ENCODE results near the gene MMS19.

MMS19 gene, protein sequence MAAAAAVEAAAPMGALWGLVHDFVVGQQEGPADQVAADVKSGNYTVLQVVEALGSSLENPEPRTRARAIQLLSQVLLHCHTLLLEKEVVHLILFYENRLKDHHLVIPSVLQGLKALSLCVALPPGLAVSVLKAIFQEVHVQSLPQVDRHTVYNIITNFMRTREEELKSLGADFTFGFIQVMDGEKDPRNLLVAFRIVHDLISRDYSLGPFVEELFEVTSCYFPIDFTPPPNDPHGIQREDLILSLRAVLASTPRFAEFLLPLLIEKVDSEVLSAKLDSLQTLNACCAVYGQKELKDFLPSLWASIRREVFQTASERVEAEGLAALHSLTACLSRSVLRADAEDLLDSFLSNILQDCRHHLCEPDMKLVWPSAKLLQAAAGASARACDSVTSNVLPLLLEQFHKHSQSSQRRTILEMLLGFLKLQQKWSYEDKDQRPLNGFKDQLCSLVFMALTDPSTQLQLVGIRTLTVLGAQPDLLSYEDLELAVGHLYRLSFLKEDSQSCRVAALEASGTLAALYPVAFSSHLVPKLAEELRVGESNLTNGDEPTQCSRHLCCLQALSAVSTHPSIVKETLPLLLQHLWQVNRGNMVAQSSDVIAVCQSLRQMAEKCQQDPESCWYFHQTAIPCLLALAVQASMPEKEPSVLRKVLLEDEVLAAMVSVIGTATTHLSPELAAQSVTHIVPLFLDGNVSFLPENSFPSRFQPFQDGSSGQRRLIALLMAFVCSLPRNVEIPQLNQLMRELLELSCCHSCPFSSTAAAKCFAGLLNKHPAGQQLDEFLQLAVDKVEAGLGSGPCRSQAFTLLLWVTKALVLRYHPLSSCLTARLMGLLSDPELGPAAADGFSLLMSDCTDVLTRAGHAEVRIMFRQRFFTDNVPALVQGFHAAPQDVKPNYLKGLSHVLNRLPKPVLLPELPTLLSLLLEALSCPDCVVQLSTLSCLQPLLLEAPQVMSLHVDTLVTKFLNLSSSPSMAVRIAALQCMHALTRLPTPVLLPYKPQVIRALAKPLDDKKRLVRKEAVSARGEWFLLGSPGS

GRCh38 chr10:97498076-97498840 lies at the start of gene MMS19:
Gene MMS19 (minus strand): TSS chr10:97498422. CDS start chr10:97498384, 38 bp downstream.
- Histone ChIP-seq H3K9me3 (no peaks in the 10 kb centered on the region), H3K4me3 (ENCODE audit: low read depth in 1 of 2, low read length in 1 of 2) (peak within 1 kb of the TSS; percentile 94 to 97), H3K27ac (peak within 1 kb of the TSS; percentile 97), H3K36me3 (peaks cover 2% of the 10 kb centered on the region), H3K4me1 (ENCODE audit: control insufficient read depth in 1 of 2, insufficient read depth in 1 of 2, low read depth in 1 of 2, low read length in 1 of 2) (peaks cover 47 to 49% of the 10 kb centered on the region in 2 experiments), H3K27me3 (no peaks in the 10 kb centered on the region)
- TF ChIP-seq CTCF (IDR thresholded peaks at IDR 0.05): peak; percentile 24

DNA sequence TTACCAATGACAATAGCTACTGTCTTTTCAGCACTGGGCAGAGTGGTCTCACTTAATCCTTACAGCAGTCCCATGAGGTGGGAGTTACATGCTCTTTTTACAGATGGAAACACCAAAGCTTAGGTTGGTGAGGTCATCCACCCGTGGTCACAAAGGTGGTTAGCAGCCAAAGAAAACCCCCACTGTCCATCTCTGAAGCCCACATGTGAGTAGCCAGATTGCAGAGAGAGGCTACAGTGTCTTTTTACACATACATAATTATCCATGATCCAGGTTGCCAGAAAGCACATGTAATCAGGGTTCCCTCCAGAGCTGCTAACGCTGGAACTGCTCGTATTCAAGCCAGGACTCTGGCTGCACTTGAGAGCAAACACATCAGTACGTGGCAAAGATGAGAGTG lies 49.7 kb upstream of the MMS19 start:
- peaks cover 6 to 10% of the 10 kb centered on the region in 2 experiments for H3K4me1 ChIP-seq (ENCODE audit: control insufficient read depth in 1 of 2, insufficient read depth in 1 of 2, low read depth in 1 of 2, low read length in 1 of 2)
- no peaks in the 10 kb centered on the region for H3K27me3 ChIP-seq
- H3K4me3 ChIP-seq (ENCODE audit: low read depth in 1 of 2, low read length in 1 of 2): no peak overlapping the region
- no peak for TF ChIP-seq CTCF (IDR thresholded peaks at IDR 0.05)
- peaks cover 12% of the 10 kb centered on the region for H3K36me3 ChIP-seq
- H3K27ac ChIP-seq: no peak overlapping the region
- no peaks in the 10 kb centered on the region for H3K9me3 ChIP-seq

DNA sequence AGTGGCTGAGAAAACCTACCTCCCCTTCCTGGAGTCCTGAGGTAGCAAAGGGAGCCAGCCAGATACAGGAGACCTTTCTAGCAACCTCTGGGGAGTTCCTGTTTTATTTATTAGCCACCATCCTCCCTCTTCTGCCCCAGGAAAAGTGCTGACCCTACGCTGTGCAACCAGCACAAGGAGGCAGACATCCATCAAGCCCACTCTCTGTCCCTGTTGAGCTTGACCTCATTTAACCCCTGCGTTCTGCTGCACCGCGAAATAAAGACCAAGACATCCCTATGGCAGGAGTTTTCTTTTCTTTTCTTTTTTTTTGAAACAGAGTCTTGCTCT lies 49.0 kb upstream of the MMS19 start:
- Histone ChIP-seq H3K27ac (no peak overlapping the region), H3K9me3 (no peaks in the 10 kb centered on the region), H3K36me3 (peaks cover 12% of the 10 kb centered on the region), H3K4me3 (ENCODE audit: low read depth in 1 of 2, low read length in 1 of 2) (no peak overlapping the region), H3K27me3 (no peaks in the 10 kb centered on the region), H3K4me1 (ENCODE audit: control insufficient read depth in 1 of 2, insufficient read depth in 1 of 2, low read depth in 1 of 2, low read length in 1 of 2) (peaks cover 11 to 14% of the 10 kb centered on the region in 2 experiments)
- no peak for TF ChIP-seq CTCF (IDR thresholded peaks at IDR 0.05)

- no peaks in the 10 kb centered on the region for H3K27me3 ChIP-seq
- H3K4me3 ChIP-seq (ENCODE audit: low read depth in 1 of 2, low read length in 1 of 2): no peak overlapping the region
- TF ChIP-seq CTCF (IDR thresholded peaks at IDR 0.05): no peak
- H3K9me3 ChIP-seq: no peaks in the 10 kb centered on the region
- peaks cover 12% of the 10 kb centered on the region for H3K36me3 ChIP-seq
- no peak overlapping the region for H3K27ac ChIP-seq
- peaks cover 11 to 14% of the 10 kb centered on the region in 2 experiments for H3K4me1 ChIP-seq (ENCODE audit: control insufficient read depth in 1 of 2, insufficient read depth in 1 of 2, low read depth in 1 of 2, low read length in 1 of 2)
Measured at GRCh38 chr10:97546456-97547270, 48.4 kb upstream of the MMS19 start.
